Measurements from ENCODE around the gene CTRB1.
"Not testable (repeated sequence)": the region's sequence is repeated elsewhere in the genome, so short reads cannot be mapped to it uniquely, and the experiment has no call there.

CTRB1 gene

DNA sequence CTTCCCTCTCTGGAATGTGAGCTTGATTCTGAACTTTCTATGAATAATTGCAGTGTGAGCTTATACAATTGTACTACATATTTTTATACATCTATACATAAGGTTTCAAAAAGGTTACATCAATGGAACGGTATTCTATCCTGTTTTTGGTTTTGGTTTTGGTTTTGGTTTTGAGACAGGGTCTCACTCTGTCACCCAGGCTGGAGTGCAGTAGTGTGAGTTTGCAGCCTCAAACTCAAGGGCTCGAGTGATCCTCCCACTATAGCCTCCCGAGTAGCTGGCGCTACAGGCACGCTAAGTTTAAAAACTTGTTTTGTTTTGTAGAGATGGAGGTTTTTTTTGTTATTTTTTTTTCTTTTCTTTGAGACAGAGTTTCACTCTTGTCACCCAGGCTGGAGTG lies 1.1 kb downstream of the CTRB1 start:
- no peak for DNase-seq (ENCODE audit: low read depth)
- TF ChIP-seq CTCF (conservative IDR thresholded peaks at IDR 0.05; ENCODE audit: control insufficient read depth, insufficient read depth, low read depth, low read length): no peak
- H3K4me3 ChIP-seq (ENCODE audit: control insufficient read depth, low read depth, low read length): no peak overlapping the region

- TF ChIP-seq CTCF (conservative IDR thresholded peaks at IDR 0.05; ENCODE audit: control insufficient read depth, insufficient read depth, low read depth, low read length): no peak
- DNase-seq (ENCODE audit: low read depth): no peak
These were observed 3.5 kb downstream of the CTRB1 start for GRCh38 chr16:75222271-75222783.

GRCh38 chr16:75223129-75223528 lies 4.3 kb downstream of the CTRB1 start:
- not testable (repeated sequence) for H3K4me3 ChIP-seq (ENCODE audit: control insufficient read depth, low read depth, low read length); DNase-seq (ENCODE audit: low read depth)

More at GRCh38 chr16:75222271-75222783, 3.5 kb downstream of the CTRB1 start:
- no peak overlapping the region for H3K4me3 ChIP-seq (ENCODE audit: control insufficient read depth, low read depth, low read length)

DNA sequence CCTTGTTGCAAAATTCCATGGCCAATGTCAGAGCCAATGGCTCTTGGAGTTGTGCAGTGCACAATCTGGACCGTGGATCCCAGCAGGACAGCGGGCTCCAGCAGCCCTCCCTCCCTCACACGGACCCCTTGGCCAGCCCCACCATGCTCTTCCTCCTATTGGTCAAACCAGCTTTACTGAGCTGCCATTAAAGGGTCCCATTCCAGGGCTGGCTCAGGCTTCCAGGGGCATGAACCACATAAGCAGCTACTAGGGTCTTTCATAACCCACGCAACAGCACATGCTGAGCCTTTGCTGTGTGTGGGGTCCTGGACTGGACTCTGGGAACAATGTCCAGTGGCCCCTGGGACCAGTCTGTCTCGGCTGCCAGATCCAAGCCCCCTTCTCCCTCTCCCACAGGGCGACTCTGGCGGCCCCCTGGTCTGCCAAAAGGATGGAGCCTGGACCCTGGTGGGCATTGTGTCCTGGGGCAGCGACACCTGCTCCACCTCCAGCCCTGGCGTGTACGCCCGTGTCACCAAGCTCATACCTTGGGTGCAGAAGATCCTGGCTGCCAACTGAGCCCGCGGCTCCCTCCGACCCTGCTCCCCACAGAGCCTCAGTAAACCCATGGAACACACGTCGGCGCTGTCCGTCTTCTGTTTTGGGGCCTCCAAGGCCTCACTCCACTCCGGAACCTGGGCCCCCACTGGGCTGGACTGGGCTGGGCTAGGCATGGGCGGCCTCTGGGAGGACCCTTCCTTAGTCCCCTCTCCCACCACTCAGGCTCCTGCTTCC lies 5.7 kb downstream of the CTRB1 start:
- H3K4me3 ChIP-seq (ENCODE audit: control insufficient read depth, low read depth, low read length): no peak overlapping the region

GRCh38 chr16:75225092-75225491 lies 6.3 kb downstream of the CTRB1 start:
- TF ChIP-seq CTCF (conservative IDR thresholded peaks at IDR 0.05; ENCODE audit: control insufficient read depth, insufficient read depth, low read depth, low read length): no peak
- H3K4me3 ChIP-seq (ENCODE audit: control insufficient read depth, low read depth, low read length): no peak overlapping the region
- DNase-seq (ENCODE audit: low read depth): no peak

More for the DNA sequence above, 5.7 kb downstream of the CTRB1 start:
- no peak for TF ChIP-seq CTCF (conservative IDR thresholded peaks at IDR 0.05; ENCODE audit: control insufficient read depth, insufficient read depth, low read depth, low read length)
- no peak for DNase-seq (ENCODE audit: low read depth)

DNA sequence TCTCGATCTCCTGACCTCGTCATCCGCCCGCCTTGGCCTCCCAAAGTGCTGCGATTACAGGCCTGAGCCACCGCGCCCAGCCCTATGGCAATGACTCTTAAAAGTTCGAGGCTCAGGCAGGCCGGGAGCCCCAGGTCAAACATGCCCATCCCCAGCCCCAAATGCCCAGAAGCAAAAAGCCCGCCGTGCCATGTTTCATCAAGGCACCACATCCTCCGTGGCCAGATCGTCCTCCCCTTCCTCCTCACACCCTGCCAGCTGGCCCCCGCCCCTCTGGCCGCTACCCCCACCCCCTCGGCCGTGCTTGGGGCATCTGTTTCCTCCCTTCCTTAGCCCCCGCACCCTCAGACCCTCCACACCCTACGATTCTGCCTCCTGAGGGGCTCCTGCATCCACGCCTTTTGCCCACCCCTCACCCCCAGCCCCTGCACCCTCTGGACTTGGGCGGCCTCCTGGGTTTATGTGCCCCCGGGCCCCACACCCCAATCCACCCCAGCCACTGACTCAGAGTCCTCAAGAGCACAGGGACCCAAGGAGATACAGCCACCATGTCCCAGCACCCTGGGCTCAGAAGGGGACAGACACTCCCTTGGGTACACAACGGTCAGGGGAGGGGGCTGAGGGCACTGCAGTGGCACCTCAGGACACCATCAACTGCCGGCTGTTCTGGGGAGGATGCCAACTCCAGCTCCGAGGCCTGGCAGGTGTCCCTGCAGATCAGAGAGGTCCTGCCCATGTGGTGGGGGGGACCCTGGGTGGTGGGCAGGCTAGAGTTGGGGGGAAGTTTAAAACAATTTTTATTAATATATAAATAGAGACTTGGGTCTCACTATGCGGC lies 7.1 kb downstream of the CTRB1 start:
- TF ChIP-seq CTCF (conservative IDR thresholded peaks at IDR 0.05; ENCODE audit: control insufficient read depth, insufficient read depth, low read depth, low read length): no peak
- DNase-seq (ENCODE audit: low read depth): no peak
- no peak overlapping the region for H3K4me3 ChIP-seq (ENCODE audit: control insufficient read depth, low read depth, low read length)

All from fibroblast of mammary gland (primary cell).